ENCODE results near the gene CORO1C. TPM values are rescaled to one million over a fixed set of nuclear protein-coding genes. Genes with fewer than 3 reads are reported as not detected.
A peak's percentile ranks its signal among the peaks of the same experiment; 100 is the strongest.
"Not testable (repeated sequence)": the region's sequence is repeated elsewhere in the genome, so short reads cannot be mapped to it uniquely, and the experiment has no call there.

The CORO1C gene
- total RNA-seq, 1 donor from 2014 or later, result 167 TPM

GRCh38 chr12:108753976-108754375, 22.7 kb upstream of the CORO1C start:
- DNase-seq (ENCODE audit: low spot score), result no peak

GRCh38 chr12:108752387-108752786, 21.1 kb upstream of the CORO1C start:
- DNase-seq (ENCODE audit: low spot score), result no peak

GRCh38 chr12:108751821-108752220, 20.5 kb upstream of the CORO1C start:
- DNase-seq (ENCODE audit: low spot score), result no peak

GRCh38 chr12:108751003-108751402, 19.7 kb upstream of the CORO1C start:
- DNase-seq (ENCODE audit: low spot score), result not testable (repeated sequence)

GRCh38 chr12:108750526-108750925, 19.2 kb upstream of the CORO1C start:
- DNase-seq (ENCODE audit: low spot score), result no peak

- DNase-seq (ENCODE audit: low spot score), result no peak
Measured at GRCh38 chr12:108747563-108747962, 16.2 kb upstream of the CORO1C start.

- DNase-seq (ENCODE audit: low spot score), result no peak
Measured at GRCh38 chr12:108745641-108746040, 14.3 kb upstream of the CORO1C start.

GRCh38 chr12:108744021-108744897, 12.9 kb upstream of the CORO1C start:
- DNase-seq (ENCODE audit: low spot score), result no peak

GRCh38 chr12:108738170-108738569, 6.9 kb upstream of the CORO1C start:
- no peak for DNase-seq (ENCODE audit: low spot score)

GRCh38 chr12:108735855-108736254, 4.5 kb upstream of the CORO1C start:
- no peak for DNase-seq (ENCODE audit: low spot score)

GRCh38 chr12:108734200-108734906, 3.0 kb upstream of the CORO1C start:
- DNase-seq (ENCODE audit: low spot score), result no peak

- not testable (repeated sequence) for DNase-seq (ENCODE audit: low spot score)
Measured at GRCh38 chr12:108733230-108733531, 1.9 kb upstream of the CORO1C start.

- DNase-seq (ENCODE audit: low spot score), result no peak
Measured at GRCh38 chr12:108732489-108733229, 1.3 kb upstream of the CORO1C start.

GRCh38 chr12:108731866-108732461, 646 bp upstream of the CORO1C start:
- DNase-seq (ENCODE audit: low spot score), result peak; percentile 100

- DNase-seq (ENCODE audit: low spot score), result peak; percentile 69
Measured at GRCh38 chr12:108730365-108731104, 783 bp downstream of the CORO1C start.

- no peak for DNase-seq (ENCODE audit: low spot score)
Measured at GRCh38 chr12:108729612-108730364, 1.5 kb downstream of the CORO1C start.

- no peak for DNase-seq (ENCODE audit: low spot score)
Measured at GRCh38 chr12:108728820-108729611, 2.3 kb downstream of the CORO1C start.

- no peak for DNase-seq (ENCODE audit: low spot score)
Measured at GRCh38 chr12:108727868-108728735, 3.2 kb downstream of the CORO1C start.

- DNase-seq (ENCODE audit: low spot score), result no peak
Measured at GRCh38 chr12:108727161-108727560, 4.2 kb downstream of the CORO1C start.
